DND-41 (cell line): ENCODE measurements around the gene ERCC6.

ENCODE experiments used
- CTCF ChIP-seq: IDR thresholded peaks from 2 replicates; pipeline ENCODE4 v1.5.1; 2012; ENCODE audit warnings: borderline replicate concordance, low read length, moderate library complexity, mild to moderate bottlenecking; ENCODE audit not compliant: poor library complexity, severe bottlenecking; ENCODE audit errors: extremely low read depth
- EZH2 ChIP-seq: IDR thresholded peaks from 3 replicates; pipeline ENCODE4 v1.6.1; 2012; ENCODE audit warnings: borderline replicate concordance, low read depth, mild to moderate bottlenecking, moderate library complexity, low read length, inconsistent platforms; ENCODE audit not compliant: severe bottlenecking

GRCh38 chr10:49542353-49542752 is 3.4 kb upstream of the ERCC6 start:
- TF ChIP-seq EZH2 (no peak), CTCF (no peak)
